BJ (cell line): ENCODE measurements around the gene TAF6L. TPM values are rescaled to one million over a fixed set of nuclear protein-coding genes. Genes with fewer than 3 reads are reported as not detected.

ENCODE experiments used
- CTCF ChIA-PET: fragments of 350-600 bp; formaldehyde crosslinking; extraction: SDS; loops from one replicate; lab custom pipeline; 2021; ENCODE audit warnings: antibody characterized with exemption, inconsistent platforms; lab: Yijun Ruan, JAX
- POLR2A ChIA-PET: fragments of 300-600 bp; sonication (Branson Sonifier 250); formaldehyde crosslinking; extraction: SDS; loops from one replicate; lab custom pipeline; 2021; ENCODE audit warnings: antibody characterized with exemption; lab: Charles Lee
- DNase-seq: peaks from one replicate; pipeline ENCODE4 v3.0.0-alpha.2; 2011; ENCODE audit warnings: low read depth
- H3K27me3 ChIP-seq: 2 replicates; pipeline ENCODE4 v1.6.0; 2011; ENCODE audit warnings: low read length; ENCODE audit not compliant: control insufficient read depth, insufficient read depth
- H3K36me3 ChIP-seq: 2 replicates; pipeline ENCODE4 v1.5.1; 2011; ENCODE audit warnings: low read length; ENCODE audit not compliant: control insufficient read depth, insufficient read depth
- H3K4me3 ChIP-seq: 2 replicates; pipeline ENCODE4 v1.5.1; 2011; ENCODE audit warnings: low read depth, mild to moderate bottlenecking, control low read depth, low read length
- CTCF ChIP-seq: IDR thresholded peaks from 2 replicates; pipeline ENCODE4 v1.5.1; 2011; ENCODE audit warnings: low read depth, mild to moderate bottlenecking, control low read depth, inconsistent platforms, low read length, moderate library complexity; ENCODE audit not compliant: insufficient read depth
- polyA plus RNA-seq: library from polyadenylated mRNA; depleted of rRNA; stranded (reverse); fragments of >200 nt; gene quantifications from 2 replicates; pipeline ENCODE4 v1.2.3, GENCODE V29; 2011

TAF6L gene
- polyA plus RNA-seq, 1 experiment: 17.0 TPM

GRCh38 chr11:62805076-62805892 lies 34.1 kb downstream of the TAF6L start, which contains the start of gene NXF1:
TSS of gene NXF1 (minus strand) at chr11:62805440. CDS start at chr11:62805356, 84 bp downstream.
- POLR2A ChIA-PET: interaction anchor here (0.6 kb wide), 1 partner anchor 14 kb away, joined by 3 read pairs; no protein-coding TSS in a partner anchor
- CTCF ChIA-PET: interaction anchor here (0.9 to 3.4 kb wide), 3 partner anchors 16 to 76 kb away, joined by 3 to 16 read pairs (median 4); partner anchors contain the start of gene TMEM179B
- peak within 1 kb of the TSS; percentile 77 for H3K4me3 ChIP-seq
- no peaks in the 10 kb centered on the region for H3K27me3 ChIP-seq
- TF ChIP-seq CTCF: peak; percentile 15; the same call in 1 of the 2 replicates
- DNase-seq: peak; percentile 65
- peaks cover 22% of the 10 kb centered on the region for H3K36me3 ChIP-seq

GRCh38 chr11:62805961-62806441 lies 34.8 kb downstream of the TAF6L start:
- POLR2A ChIA-PET: interaction anchor here (0.6 kb wide), 1 partner anchor 14 kb away, joined by 3 read pairs; no protein-coding TSS in a partner anchor
- no peak for TF ChIP-seq CTCF
- Histone ChIP-seq H3K36me3 (peaks cover 19% of the 10 kb centered on the region), H3K27me3 (no peaks in the 10 kb centered on the region), H3K4me3 (peak overlapping the region; percentile 77)
- CTCF ChIA-PET: interaction anchor here (0.5 to 3.4 kb wide), 7 partner anchors 10 to 76 kb away, joined by 3 to 16 read pairs (median 3); partner anchors contain the start of gene TMEM179B
- DNase-seq: no peak

- TF ChIP-seq CTCF: no peak
- H3K4me3 ChIP-seq: no peak overlapping the region
- no peak for DNase-seq
- CTCF ChIA-PET: interaction anchor here (0.5 to 3.4 kb wide), 6 partner anchors 10 to 75 kb away, joined by 3 to 16 read pairs (median 4); partner anchors contain the start of gene TMEM179B
- no peaks in the 10 kb centered on the region for H3K27me3 ChIP-seq
- peaks cover 12% of the 10 kb centered on the region for H3K36me3 ChIP-seq
- POLR2A ChIA-PET: interaction anchor here (0.9 kb wide), 1 partner anchor 35 kb away, joined by 3 read pairs; no protein-coding TSS in a partner anchor
Observed at GRCh38 chr11:62806611-62807121, 35.5 kb downstream of the TAF6L start.

GRCh38 chr11:62810748-62811147 lies 39.6 kb downstream of the TAF6L start:
- DNase-seq: no peak
- no peak for TF ChIP-seq CTCF
- POLR2A ChIA-PET: no interaction called here
- CTCF ChIA-PET: interaction anchor here (0.6 to 1.8 kb wide), 2 partner anchors 13 to 27 kb away, joined by 3 read pairs; no protein-coding TSS in a partner anchor
- Histone ChIP-seq H3K36me3 (peaks cover 2% of the 10 kb centered on the region), H3K4me3 (no peak overlapping the region), H3K27me3 (no peaks in the 10 kb centered on the region)
